Activated T-cell treated with anti-CD3 and anti-CD28 coated beads, Interleukin-2, amount 50 U/mL, for 4 hours (primary cell): ENCODE results near the gene NDRG3. TPM values are rescaled to one million over a fixed set of nuclear protein-coding genes. Genes with fewer than 3 reads are reported as not detected.
A peak's percentile ranks its signal among the peaks of the same experiment; 100 is the strongest.

ENCODE experiments used
- ATAC-seq, 2 donors: fragments of 200-7000 bp; cut with Tn5 transposase; one replicate each; pipeline ENCODE4 v1.10.0; 2021
- DNase-seq: peaks from one replicate; pipeline ENCODE4 v3.0.0-alpha.2; 2020
- H3K27me3 Mint-ChIP-seq: one replicate; pipeline ENCODE4 v1.8.0; 2021; ENCODE audit warnings: low read depth, mixed read lengths
- H3K36me3 Mint-ChIP-seq: one replicate; pipeline ENCODE4 v1.8.0; 2022; ENCODE audit warnings: mixed read lengths; ENCODE audit not compliant: insufficient read depth
- H3K4me1 Mint-ChIP-seq: one replicate; pipeline ENCODE4 v1.8.0; 2021; ENCODE audit warnings: low read depth, mixed read lengths
- H3K4me3 Mint-ChIP-seq: one replicate; pipeline ENCODE4 v1.8.0; 2021; ENCODE audit warnings: mild to moderate bottlenecking, moderate library complexity, mixed read lengths
- H3K9me3 Mint-ChIP-seq: one replicate; pipeline ENCODE4 v1.8.0; 2021; ENCODE audit warnings: mixed read lengths
- total RNA-seq, 3 donors: library from RNA; stranded (reverse); gene quantifications; one replicate each; pipeline ENCODE4 v1.2.1, GENCODE V29; 2021

Gene NDRG3
- total RNA-seq, 3 donors from 2014 or later: 10.4 to 11.8 (median 11.4) TPM

DNA sequence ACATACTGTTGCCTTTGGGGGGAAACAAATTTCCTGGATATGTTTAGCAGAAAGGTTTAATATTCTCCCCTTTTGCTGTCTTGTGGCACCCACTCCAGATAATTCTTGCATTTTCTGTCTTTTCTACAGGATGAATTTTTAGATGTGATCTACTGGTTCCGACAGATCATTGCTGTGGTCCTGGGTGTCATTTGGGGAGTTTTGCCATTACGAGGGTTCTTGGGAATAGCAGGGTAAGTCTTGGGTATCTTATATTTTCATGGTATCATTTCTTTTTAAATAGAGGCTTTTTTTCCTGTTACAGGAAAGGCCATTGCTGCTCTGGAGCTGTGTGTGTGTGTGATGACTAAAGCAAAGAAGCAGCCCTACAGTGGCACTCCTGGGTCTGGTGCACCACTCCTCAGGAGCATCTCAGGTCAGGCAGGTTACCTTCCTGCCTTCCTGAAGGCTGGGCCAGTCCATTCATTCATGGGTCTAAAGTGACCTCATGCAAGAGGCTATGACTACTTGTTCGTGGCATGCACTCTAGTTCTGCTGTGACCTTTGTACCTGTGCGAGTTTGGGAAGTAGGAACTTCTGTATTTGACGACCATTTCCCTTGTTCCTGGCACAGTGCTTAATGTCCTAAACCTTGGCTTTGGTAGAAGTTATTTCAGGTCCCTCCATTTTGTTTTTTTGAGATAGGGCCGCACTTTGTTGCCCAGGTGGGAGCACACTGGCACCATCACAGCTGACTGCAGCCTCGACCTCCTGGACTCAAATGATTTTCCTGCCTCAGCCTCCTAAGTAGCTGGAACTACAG, 138.1 kb downstream of the NDRG3 start:
- DNase-seq (no peak), ATAC-seq (no peak)
- no peaks in the 10 kb centered on the region for H3K27me3 Mint-ChIP-seq
- H3K9me3 Mint-ChIP-seq: no peaks in the 10 kb centered on the region
- peaks cover 19% of the 10 kb centered on the region for H3K36me3 Mint-ChIP-seq
- peaks cover 24% of the 10 kb centered on the region for H3K4me1 Mint-ChIP-seq
- H3K4me3 Mint-ChIP-seq: peak overlapping the region; percentile 99

DNA sequence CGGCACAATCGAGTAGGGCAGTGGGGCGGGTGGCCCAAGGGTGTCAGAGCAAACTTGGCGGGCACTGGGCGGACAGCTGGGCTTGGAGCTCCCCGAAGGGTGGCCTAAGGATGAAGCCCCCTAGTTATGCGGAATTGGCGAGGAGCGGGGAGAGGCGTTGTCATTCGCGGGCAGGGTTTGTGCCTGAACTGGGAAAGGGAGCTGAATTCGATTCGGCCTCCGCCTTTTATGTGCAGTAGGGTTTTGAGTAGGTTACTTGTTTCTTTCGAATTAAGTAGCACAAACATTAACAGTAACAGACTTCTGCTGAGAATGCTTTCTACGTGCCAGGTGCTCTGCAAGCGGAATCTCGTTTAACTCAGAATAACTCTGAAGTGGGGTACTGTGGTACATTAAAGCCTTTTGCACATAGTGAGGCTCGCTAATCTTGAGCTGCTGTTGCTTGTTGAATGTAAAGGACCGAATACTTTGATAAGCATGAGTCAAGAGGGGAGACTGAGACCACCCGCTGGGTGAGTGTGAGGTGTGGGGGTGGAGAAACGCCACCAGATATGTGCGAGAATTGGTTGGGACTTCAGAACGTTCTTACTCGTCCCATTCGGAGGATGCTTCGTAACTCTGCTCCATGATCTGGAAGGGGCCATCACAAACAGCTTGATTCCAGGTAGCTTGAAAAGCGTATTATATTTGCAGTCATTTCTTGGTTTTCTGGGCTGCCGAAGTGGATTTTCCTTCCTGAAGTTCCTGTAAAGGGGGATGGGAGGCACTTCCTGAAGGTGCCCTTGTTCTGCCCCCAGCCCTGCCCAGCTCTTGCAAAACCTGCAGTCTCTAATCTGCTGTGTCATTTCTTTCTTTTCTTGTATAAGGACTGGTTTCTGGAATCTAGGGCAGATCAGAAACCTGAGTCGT, 139.5 kb downstream of the NDRG3 start:
- Mint-ChIP-seq H3K36me3 (peaks cover 8% of the 10 kb centered on the region), H3K4me1 (peaks cover 22% of the 10 kb centered on the region), H3K27me3 (no peaks in the 10 kb centered on the region), H3K9me3 (no peaks in the 10 kb centered on the region), H3K4me3 (peak overlapping the region; percentile 99)
- no peak for DNase-seq
- peak in 1 of 2 donors; percentile 2 for ATAC-seq

DNA sequence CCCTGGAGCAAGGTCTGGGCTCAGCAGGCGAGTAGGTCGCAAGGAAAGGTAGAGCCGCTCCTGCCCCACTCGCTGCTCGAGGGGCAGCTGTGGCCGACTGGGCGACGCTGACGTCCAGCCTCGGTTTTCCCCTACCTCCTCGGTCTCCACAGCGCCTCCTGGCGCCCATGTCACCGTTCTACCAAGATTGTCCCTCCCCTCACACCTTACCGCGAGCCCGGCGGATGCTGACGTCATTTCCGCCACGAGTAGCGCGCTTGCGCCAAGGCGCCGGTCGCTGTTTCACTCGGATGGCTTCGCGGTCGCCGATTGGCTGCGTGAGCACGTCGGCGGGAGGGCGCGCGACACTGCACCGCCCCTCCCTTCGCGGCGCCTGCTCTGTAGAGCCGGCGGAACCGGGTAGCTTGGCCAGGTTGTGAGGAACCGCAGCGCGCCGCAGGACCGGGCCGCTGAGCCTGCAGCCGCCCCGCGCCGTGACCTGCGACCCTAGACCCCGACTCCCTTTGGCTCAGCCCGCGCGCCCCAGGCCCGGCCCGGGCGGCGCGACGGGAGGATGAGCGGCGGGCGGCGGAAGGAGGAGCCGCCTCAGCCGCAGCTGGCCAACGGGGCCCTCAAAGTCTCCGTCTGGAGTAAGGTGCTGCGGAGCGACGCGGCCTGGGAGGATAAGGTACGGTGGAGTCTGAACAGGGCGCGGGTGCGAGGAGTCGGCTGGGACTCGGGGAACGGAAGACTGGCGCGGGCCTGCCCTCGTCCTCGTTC, 140.3 kb downstream of the NDRG3 start, which contains the start of gene RAB5IF:
Gene RAB5IF (plus strand): TSS at position 381 of the 759 bp plus-strand sequence. CDS start 173 bp downstream, at position 554.
- Mint-ChIP-seq H3K9me3 (no peaks in the 10 kb centered on the region), H3K4me1 (peaks cover 22% of the 10 kb centered on the region), H3K4me3 (peak within 1 kb of the TSS; percentile 99), H3K27me3 (no peaks in the 10 kb centered on the region), H3K36me3 (peaks cover 8% of the 10 kb centered on the region)
- ATAC-seq (peak; percentile 94 to 95), DNase-seq (peak; percentile 99)

DNA sequence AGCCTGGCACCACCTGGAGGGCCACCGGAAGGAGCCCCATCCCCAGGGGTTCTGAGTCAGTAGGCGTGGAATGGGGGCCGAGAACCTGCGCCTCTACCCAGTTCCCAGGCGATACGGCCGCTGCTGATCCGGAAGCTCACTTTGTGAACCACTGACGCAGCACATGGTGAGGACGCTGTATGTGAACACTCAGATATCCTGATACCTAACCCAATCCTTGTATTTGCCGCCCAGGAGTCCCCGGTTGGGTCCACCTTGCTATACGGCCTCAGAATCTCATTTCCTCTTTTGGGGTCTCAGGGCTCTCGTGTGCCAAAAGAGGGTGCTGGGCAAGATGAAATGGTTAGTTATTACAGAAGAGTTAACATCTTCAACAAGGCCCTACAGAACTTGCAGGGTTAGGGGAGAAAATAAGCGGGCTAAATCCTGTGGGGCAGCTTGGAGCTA, 140.9 kb downstream of the NDRG3 start:
- peaks cover 25% of the 10 kb centered on the region for H3K4me1 Mint-ChIP-seq
- ATAC-seq (peak; percentile 11 to 13), DNase-seq (peak; percentile 27)
- H3K36me3 Mint-ChIP-seq: peaks cover 8% of the 10 kb centered on the region
- H3K27me3 Mint-ChIP-seq: no peaks in the 10 kb centered on the region
- no peaks in the 10 kb centered on the region for H3K9me3 Mint-ChIP-seq
- H3K4me3 Mint-ChIP-seq: peak overlapping the region; percentile 99

Other genes starting within 250 kb of the NDRG3 start
- gene MYL9, start 204.6 kb downstream of the NDRG3 start, total RNA-seq: 1 to 10 TPM in 1 of 3 donors, under 1 TPM in 2; 0.90 to 1.2 (median 0.98) TPM
- gene TGIF2, start 172.5 kb downstream of the NDRG3 start, total RNA-seq: 10 to 100 TPM; 62.2 to 63.9 (median 62.5) TPM
- 100 to 1,000 TPM; 142 to 153 (median 147) TPM for gene RAB5IF, start 140.3 kb downstream of the NDRG3 start, total RNA-seq
- gene SLA2, start 99.9 kb downstream of the NDRG3 start, total RNA-seq: 10 to 100 TPM; 50.3 to 77.0 (median 57.8) TPM
- gene DSN1, start 27.7 kb upstream of the NDRG3 start, total RNA-seq: 10 to 100 TPM; 11.6 to 13.7 (median 13.1) TPM
- not detected for gene TLDC2, start 130.0 kb upstream of the NDRG3 start, total RNA-seq
- gene SAMHD1, start 205.6 kb upstream of the NDRG3 start, total RNA-seq: 10 to 100 TPM; 30.8 to 36.1 (median 32.3) TPM